WTC11 (cell line): ENCODE results near the gene IDH1. TPM values are rescaled to one million over a fixed set of nuclear protein-coding genes. Genes with fewer than 3 reads are reported as not detected.

Experiments used
- AFF4 ChIP-seq: sonication (generic); formaldehyde crosslinking; IDR thresholded peaks from 2 replicates; pipeline ENCODE4 v1.8.1; 2023; ENCODE audit warnings: mild to moderate bottlenecking, missing genetic modification reagents, borderline replicate concordance
- ELF4 ChIP-seq: sonication (generic); formaldehyde crosslinking; IDR thresholded peaks from 2 replicates; pipeline ENCODE4 v1.8.1; 2022; ENCODE audit warnings: low read depth, mild to moderate bottlenecking, moderate library complexity, missing genetic modification reagents
- KAT7 ChIP-seq: sonication (generic); formaldehyde crosslinking; IDR thresholded peaks from 2 replicates; pipeline ENCODE4 v1.8.1; 2023; ENCODE audit warnings: missing genetic modification reagents, mild to moderate bottlenecking, borderline replicate concordance
- NFYB ChIP-seq: sonication (generic); formaldehyde crosslinking; conservative IDR thresholded peaks from 2 replicates; pipeline ENCODE4 v1.8.0; 2022; ENCODE audit warnings: low read depth, missing genetic modification reagents
- SP1 ChIP-seq: sonication (generic); formaldehyde crosslinking; conservative IDR thresholded peaks from 2 replicates; pipeline ENCODE4 v1.8.1; 2022; ENCODE audit warnings: missing genetic modification reagents
- ZNF281 ChIP-seq: sonication (generic); formaldehyde crosslinking; IDR thresholded peaks from 2 replicates; pipeline ENCODE4 v1.8.0; 2023; ENCODE audit warnings: mild to moderate bottlenecking, missing genetic modification reagents
- ZNF425 ChIP-seq: fragments of 250-450 bp; sonication (Bioruptor Pico); conservative IDR thresholded peaks from 2 replicates; pipeline ENCODE4 v1.9.0; 2021; ENCODE audit warnings: mild to moderate bottlenecking
- ZNF512 ChIP-seq: sonication (generic); formaldehyde crosslinking; IDR thresholded peaks from 2 replicates; pipeline ENCODE4 v1.8.1; 2022; ENCODE audit warnings: missing genetic modification reagents, borderline replicate concordance
- ZNF532 ChIP-seq: fragments of 250-450 bp; sonication (Bioruptor Pico); IDR thresholded peaks from 2 replicates; pipeline ENCODE4 v1.9.0; 2021; ENCODE audit warnings: mild to moderate bottlenecking, borderline replicate concordance
- ZSCAN18 ChIP-seq: fragments of 250-450 bp; sonication (Bioruptor Pico); IDR thresholded peaks from 2 replicates; pipeline ENCODE4 v2.1.2; 2022; ENCODE audit warnings: mild to moderate bottlenecking, moderate library complexity
- total RNA-seq: library from RNA; stranded (reverse); gene quantifications from 3 replicates; pipeline ENCODE4 v1.2.3, GENCODE V29; 2021

Gene IDH1
- total RNA-seq, 1 experiment from 2014 or later, result 352 TPM

GRCh38 chr2:208254118-208254870, 577 bp downstream of the IDH1 start (continued):
- TF ChIP-seq ZNF512 (CRISPR knock-in tag), result 0 out of 2 replicates have a peak, but pooled peaks have one; percentile 76
- no peak for TF ChIP-seq ZNF281
- TF ChIP-seq KAT7 (CRISPR knock-in tag), result no peak
- TF ChIP-seq AFF4 (CRISPR knock-in tag), result no peak
- TF ChIP-seq ZNF425 (CRISPR knock-in tag), result no peak
- TF ChIP-seq ZSCAN18 (CRISPR knock-in tag), result no peak
- no peak for TF ChIP-seq NFYB (CRISPR knock-in tag)
- TF ChIP-seq ELF4 (CRISPR knock-in tag), result no peak
- TF ChIP-seq SP1 (CRISPR knock-in tag), result peak; percentile 88
- TF ChIP-seq ZNF532 (CRISPR knock-in tag), result no peak
